Activated CD4-positive, alpha-beta T cell treated with anti-CD3 and anti-CD28 coated beads, Interleukin-2, amount 50 U/mL, for 1 hour (primary cell): ENCODE measurements around the gene ABCG8.

Source experiments
- DNase-seq: peaks from one replicate; pipeline ENCODE4 v3.0.0-alpha.2; 2020

The ABCG8 gene

DNA sequence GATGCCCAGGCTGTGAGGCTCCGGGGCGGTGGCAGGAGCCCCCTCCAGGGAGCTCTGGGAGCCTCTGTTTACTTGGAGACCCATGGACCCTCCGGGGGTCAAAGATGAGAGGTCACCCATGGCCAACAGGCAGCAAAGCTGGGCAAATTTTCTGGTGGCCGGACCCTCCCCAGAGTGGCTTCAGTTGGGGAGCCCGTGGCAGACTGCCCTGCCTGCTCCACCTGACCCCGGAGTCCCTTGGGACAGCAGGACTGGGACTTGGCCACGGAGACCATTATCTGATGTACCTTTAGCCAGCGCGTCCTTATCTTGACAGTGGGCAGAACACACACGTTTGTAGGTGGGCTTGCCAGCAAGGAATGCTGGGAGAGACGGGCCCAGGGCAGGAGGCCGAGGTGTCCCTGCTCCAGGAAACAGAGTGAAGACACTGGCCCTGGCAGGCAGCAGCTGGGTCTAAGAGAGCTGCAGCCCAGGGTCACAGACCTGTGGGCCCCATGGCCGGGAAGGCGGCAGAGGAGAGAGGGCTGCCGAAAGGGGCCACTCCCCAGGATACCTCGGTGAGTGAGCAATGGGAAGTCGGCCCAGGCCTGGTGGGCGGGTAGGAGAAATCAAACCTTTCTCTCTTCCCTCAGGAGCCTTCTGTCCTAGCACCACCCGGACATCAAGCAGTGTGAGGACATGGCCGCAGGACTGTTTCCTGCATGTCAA lies at the start of gene ABCG8, which contains the start of gene ABCG5:
ABCG8 (plus strand) TSS at position 412 of the 708 bp plus-strand sequence; CDS start at position 495, 83 bp downstream.
ABCG5 (minus strand) TSS at position 280 of the 708 bp plus-strand sequence; CDS start at position 120, 160 bp downstream.
- no peak for DNase-seq

DNA sequence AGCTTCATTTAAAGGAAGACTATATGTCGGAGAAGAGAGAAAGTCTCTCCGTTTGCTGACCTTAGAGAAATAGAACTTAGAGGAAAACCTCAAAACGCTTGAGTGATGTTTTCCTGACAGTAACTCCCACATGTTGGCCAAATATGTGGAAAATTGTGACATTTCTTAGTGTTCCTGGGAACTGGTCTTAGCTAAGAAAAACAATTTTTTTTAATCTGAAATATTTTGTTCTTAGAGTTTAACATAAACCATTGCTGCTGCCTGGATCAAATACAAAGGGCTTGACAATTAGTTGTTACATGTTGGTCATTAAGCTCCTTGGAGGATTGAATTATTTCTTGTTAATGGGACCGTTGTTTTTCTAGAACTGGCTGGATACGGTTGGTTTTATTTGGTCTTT lies 48.6 kb upstream of the ABCG8 start:
- DNase-seq = no peak

- DNase-seq = no peak
These were observed 47.6 kb upstream of the ABCG8 start for GRCh38 chr2:43791035-43791765.

- DNase-seq = no peak
These were observed 46.1 kb upstream of the ABCG8 start for GRCh38 chr2:43792653-43793052.

DNA sequence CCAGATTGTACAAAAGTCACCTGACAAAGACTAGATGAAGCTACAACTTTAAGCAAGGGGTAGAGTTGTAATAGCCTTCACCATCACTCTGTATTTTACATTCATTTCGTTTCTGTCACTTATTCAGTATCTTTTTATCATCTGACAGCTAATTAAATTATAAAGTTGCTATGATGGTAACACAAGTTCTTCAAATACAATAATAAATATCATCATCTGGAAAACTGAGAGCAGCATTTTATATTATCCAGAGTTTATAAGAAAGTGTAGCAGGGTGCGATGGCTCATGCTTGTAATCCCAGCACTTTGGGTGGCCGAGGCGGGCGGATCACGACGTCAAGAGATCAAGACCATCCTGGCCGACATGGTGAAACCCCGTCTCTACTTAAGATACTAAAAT lies 43.8 kb upstream of the ABCG8 start:
- no peak for DNase-seq

DNA sequence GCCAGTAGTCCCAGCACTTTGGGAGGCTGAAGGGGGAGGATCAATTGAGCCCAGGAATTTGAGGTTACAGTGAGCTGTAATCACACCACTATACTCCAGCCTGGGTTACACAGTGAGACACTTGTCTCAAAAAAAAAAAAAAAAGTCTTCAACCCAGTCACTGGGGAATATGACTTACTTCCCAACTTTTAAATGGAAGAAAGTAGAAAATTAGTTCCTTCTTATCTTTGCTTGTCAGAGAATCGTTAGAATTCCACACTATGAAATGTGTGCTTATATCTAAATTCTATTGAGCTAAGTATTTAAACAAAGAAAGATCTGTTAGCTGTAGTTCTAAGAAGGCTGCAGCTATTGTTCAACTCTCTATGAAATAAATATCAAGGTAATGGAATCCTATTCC lies 42.6 kb upstream of the ABCG8 start:
- no peak for DNase-seq

DNA sequence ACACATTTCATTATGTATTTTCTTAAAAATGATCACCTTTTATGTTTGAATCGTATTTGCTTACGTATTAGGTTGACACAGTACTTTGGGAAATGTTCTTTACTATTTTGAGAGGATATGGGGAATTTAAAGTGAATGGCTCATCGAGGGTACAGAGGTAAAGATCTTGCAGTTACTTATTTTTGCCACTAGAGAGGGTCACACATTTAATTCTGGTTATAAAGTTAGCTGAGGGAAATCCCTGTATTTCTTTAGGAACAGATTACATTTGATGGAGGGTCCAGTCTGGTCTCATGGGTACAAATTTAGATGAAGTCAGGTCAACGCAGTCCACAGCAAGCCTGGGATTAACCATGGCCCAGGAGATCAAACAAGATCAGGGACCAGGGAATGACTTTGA lies 40.5 kb upstream of the ABCG8 start:
- DNase-seq = no peak

GRCh38 chr2:43800894-43801293 lies 37.9 kb upstream of the ABCG8 start:
- no peak for DNase-seq

DNA sequence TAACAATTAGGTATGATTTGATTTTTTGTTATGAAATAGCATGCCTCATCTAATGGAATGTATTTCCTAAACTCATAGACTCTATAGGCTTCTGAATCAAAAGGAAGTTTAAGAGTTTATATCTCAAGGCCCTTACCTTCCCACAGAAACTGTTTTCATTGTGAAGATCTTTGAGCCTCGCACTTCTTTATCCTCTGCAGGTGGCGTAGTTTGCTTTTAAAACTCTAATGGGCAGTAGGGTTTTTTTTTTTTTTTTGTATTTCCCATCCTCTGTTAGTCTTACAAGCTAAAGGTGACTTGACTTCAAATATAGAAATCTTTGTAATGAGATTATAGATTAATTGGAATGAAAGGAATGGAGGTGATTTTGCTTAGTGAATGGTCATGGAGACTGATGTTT lies 36.6 kb upstream of the ABCG8 start:
- no peak for DNase-seq

DNA sequence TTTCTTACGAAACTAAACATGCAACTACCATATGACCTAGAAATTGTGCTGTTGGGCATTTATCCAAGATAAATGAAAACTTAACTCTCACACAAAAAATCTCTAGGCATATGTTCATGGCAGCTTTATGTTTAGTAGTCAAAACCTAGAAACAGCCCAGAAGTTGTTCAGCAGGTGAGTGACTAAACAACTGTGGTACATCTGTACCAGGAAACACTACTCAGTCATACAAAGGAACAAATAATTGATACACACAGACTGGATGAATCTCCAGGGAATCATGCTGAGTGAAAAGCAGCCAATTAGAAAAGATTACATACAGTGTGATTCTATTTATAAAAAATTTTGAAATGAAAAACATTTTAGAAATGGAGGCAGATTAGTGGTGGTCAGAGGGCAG lies 35.7 kb upstream of the ABCG8 start:
- DNase-seq = no peak

GRCh38 chr2:43806719-43807031 lies 32.1 kb upstream of the ABCG8 start:
- DNase-seq = no peak

GRCh38 chr2:43810452-43810851 lies 28.3 kb upstream of the ABCG8 start:
- DNase-seq = no peak

GRCh38 chr2:43810888-43811287 lies 27.9 kb upstream of the ABCG8 start:
- no peak for DNase-seq

DNA sequence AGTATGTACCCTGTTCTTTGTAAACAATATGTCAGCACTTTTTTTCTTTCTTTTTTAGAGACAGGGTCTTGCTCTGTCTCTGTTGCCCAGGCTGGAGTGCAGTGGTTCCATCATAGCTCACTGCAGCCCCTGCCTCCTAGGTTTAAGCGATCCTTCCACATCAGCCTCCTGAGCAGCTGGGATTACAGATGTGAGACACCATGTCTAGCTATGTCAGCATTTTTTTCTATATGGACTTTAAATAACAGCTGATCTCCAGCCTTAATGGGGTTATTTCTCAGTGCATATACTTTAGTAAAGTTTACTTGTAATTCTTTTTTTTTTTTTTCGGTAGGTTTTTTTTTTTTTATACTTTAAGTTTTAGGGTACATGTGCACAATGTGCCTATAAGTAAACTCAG lies 26.8 kb upstream of the ABCG8 start:
- no peak for DNase-seq

GRCh38 chr2:43812947-43813346 lies 25.8 kb upstream of the ABCG8 start:
- no peak for DNase-seq

- DNase-seq = no peak
These were observed 24.1 kb upstream of the ABCG8 start for GRCh38 chr2:43814711-43815110.

GRCh38 chr2:43818761-43819160 lies 20.0 kb upstream of the ABCG8 start:
- no peak for DNase-seq

DNA sequence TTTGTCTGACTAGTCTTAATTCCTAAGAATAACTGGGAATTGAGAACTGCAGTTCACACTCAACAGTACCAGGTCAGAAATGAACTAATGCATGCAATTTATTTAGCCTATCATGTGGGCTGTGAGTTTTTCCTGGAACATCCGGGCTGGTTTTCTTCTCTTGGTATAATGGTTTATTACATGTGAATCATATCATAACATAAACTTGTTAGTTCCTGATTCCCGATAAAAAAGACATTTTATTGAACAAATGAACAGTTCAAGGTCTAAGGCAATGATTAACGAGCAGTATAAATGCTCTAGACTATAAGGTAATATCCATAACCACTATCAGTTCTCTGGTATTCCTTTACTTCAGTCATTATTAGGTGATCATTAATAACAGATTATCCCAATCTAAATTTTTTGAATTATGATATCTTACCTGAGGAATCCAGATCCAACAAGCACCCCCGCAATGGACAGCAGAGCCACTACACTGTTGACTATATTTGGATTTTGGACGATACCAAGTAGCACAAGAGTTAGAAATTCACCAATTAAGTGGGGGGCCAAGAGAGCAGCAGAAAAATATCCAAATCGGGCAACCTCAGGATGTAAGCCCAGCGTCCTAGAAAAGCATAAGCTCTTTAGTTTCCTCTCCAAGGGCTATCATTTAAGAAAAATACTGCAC lies 19.1 kb upstream of the ABCG8 start:
- DNase-seq = no peak

GRCh38 chr2:43822839-43823238 lies 15.9 kb upstream of the ABCG8 start:
- DNase-seq = no peak

GRCh38 chr2:43823751-43824150 lies 15.0 kb upstream of the ABCG8 start:
- DNase-seq = no peak

GRCh38 chr2:43824512-43824911 lies 14.3 kb upstream of the ABCG8 start:
- DNase-seq = no peak

GRCh38 chr2:43824951-43825493 lies 13.7 kb upstream of the ABCG8 start:
- no peak for DNase-seq

DNA sequence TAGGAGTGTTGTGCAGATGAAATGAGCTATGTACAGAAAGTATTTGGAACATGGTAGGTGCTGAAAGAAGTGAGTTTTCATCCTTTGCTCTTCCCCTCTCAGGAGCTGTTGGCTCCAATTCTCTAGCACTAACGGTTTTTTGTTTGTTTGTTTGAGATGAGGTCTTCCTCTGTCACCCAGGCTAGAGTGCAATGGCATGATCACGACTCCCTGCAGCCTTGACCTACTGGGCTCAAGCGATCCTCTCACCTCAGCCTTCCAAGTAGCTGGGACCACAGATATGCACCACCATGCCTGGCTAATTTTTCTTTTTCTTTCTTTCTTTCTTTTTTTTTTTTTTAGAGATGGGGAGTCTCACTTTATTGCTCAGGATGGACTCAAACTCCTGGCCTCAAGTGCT lies 12.9 kb upstream of the ABCG8 start:
- DNase-seq = no peak
